GM23248 (cell line): ENCODE measurements around the gene CPN2.

ENCODE experiments used
- EZH2 ChIP-seq: fragments of 200-600 bp; sonication (generic); IDR thresholded peaks from 2 replicates; pipeline ENCODE4 v1.6.1; 2018; ENCODE audit warnings: antibody characterized with exemption, mild to moderate bottlenecking; ENCODE audit not compliant: insufficient read depth, poor library complexity, severe bottlenecking
- EZH2phosphoT487 ChIP-seq: fragments of 200-600 bp; sonication (generic); IDR thresholded peaks from 2 replicates; pipeline ENCODE4 v1.6.1; 2018; ENCODE audit warnings: antibody characterized with exemption, moderate library complexity, mild to moderate bottlenecking, low read depth; ENCODE audit not compliant: insufficient read depth

- TF ChIP-seq EZH2 (no peak), EZH2phosphoT487 (no peak)
These were observed 54.5 kb downstream of the CPN2 start for GRCh38 chr3:194296454-194297263.
